Gastrocnemius medialis (tissue), 4 donors: ENCODE measurements around the gene SUCLG1.

Experiments used
- POLR2A ChIP-seq, 2 donors: fragments of 450-650 bp; IDR thresholded peaks; one replicate each; pipeline ENCODE4 v1.6.1; 2017; ENCODE audit warnings: antibody characterized with exemption in 2 of 2, mild to moderate bottlenecking in 2 of 2, moderate library complexity in 2 of 2
- TF ChIP-seq, protein P1 (sequence below), 5 experiments: fragments of 450-650 bp in 3 of 5; fragments of 200-600 bp in 2 of 5; sonication (generic) in 2 of 5; IDR thresholded peaks in 4 of 5; conservative IDR thresholded peaks in 1 of 5; 1 replicate in 4 of 5; 2 replicates in 1 of 5; pipeline ENCODE4 v1.5.1; 2016 to 2019; ENCODE audit warnings: antibody characterized with exemption in 5 of 5, mild to moderate bottlenecking in 3 of 5, moderate library complexity in 3 of 5

DNA sequence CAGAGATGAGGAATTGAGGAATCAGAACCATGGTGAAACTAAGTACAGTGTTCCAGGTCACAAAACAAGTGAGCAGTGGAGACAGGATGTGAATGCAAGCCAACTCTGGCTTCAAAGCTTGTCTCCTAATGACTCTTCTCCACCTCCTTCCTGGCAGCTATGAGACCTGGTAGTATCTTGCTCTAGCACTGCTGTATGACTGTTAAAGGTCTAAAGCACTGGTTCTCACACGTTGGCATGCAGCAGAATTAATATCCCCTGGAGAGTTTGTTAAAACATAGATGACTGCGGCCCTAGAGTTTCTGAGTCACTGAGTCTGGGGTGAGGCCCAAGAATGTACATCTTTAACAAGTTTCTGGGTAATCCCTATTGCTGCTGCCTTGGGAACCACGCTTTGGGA lies 63.3 kb downstream of the SUCLG1 start:
- TF ChIP-seq, protein P1, sequence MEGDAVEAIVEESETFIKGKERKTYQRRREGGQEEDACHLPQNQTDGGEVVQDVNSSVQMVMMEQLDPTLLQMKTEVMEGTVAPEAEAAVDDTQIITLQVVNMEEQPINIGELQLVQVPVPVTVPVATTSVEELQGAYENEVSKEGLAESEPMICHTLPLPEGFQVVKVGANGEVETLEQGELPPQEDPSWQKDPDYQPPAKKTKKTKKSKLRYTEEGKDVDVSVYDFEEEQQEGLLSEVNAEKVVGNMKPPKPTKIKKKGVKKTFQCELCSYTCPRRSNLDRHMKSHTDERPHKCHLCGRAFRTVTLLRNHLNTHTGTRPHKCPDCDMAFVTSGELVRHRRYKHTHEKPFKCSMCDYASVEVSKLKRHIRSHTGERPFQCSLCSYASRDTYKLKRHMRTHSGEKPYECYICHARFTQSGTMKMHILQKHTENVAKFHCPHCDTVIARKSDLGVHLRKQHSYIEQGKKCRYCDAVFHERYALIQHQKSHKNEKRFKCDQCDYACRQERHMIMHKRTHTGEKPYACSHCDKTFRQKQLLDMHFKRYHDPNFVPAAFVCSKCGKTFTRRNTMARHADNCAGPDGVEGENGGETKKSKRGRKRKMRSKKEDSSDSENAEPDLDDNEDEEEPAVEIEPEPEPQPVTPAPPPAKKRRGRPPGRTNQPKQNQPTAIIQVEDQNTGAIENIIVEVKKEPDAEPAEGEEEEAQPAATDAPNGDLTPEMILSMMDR (IDR thresholded peaks at IDR 0.05 in 4 of 5, conservative IDR thresholded peaks at IDR 0.05 in 1 of 5): no peak
- no peak for TF ChIP-seq POLR2A (IDR thresholded peaks at IDR 0.05)
